Measurements from ENCODE around the gene GYS1.
"Not testable (repeated sequence)": the region's sequence is repeated elsewhere in the genome, so short reads cannot be mapped to it uniquely, and the experiment has no call there.

GYS1 gene

DNA sequence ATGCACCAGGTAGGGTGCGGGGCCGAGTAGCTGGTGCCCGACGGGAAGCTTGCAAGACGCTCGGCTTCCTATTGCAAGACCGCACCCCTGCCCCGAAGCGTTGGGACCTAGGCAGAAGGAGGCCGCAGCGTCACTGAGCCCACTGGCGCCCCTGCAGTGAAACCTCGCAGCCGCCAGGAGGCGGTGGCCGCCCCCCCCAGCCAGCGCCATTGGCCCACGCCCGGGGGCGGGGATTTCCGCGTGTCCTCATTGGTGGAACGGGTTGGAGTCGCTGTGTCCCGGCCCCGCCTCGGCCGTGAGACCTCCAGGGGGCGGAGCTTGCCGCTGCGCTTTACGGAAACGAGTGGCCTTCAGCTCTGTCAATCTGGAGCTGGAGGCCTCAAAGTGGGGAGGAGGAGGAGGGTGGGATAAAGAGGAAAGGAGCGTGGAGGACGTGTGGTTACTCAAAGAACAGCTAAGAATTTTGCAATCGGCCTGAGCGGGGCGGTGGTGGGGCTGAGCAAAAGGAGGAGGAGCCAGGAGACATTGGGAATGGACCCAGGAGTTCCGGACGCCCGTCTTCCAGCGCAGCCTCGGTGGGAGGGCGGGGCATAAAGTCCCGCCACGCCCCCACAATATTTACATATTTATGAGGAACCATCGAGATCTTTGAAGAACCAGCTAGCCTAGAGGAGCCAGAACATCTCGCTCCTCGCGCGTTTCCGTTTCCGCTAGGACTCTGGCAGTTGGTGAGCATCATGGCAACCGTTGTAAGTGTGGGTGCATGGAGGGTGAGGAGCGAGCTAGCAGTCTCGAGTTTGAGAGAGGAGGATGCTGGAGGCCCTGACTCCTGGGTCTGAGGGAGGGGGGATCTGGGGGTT is at the start of gene GYS1, which contains the start of gene RUVBL2:
TSS of gene GYS1 (minus strand) at position 135 of the 860 bp plus-strand sequence. CDS start 197 bp downstream, outside the sequence.
TSS of gene RUVBL2 (plus strand) at position 713 of the 860 bp plus-strand sequence. CDS start at position 738, 25 bp downstream.
- peak; percentile 100 for DNase-seq (ENCODE audit: low read depth)

DNA sequence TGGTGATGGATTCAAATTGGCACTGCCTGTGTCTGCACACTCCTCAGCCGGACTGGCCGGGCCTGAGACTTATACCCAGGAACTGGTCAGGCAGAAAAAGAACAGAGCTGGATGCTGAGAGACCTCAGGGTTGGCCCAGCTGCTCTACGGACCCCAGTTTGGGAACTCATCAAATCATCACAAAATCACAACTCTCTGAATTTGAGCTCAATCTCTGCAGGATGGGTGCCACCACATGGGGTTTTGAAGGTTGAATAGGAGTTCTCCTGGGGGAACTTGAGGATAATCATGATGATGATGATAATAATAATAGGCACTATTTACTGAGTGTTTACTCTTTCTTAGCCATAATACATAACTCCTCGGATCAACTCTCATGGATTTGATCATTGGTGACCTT is 49.6 kb upstream of the GYS1 start:
- DNase-seq (ENCODE audit: low read depth), result not testable (repeated sequence)

DNA sequence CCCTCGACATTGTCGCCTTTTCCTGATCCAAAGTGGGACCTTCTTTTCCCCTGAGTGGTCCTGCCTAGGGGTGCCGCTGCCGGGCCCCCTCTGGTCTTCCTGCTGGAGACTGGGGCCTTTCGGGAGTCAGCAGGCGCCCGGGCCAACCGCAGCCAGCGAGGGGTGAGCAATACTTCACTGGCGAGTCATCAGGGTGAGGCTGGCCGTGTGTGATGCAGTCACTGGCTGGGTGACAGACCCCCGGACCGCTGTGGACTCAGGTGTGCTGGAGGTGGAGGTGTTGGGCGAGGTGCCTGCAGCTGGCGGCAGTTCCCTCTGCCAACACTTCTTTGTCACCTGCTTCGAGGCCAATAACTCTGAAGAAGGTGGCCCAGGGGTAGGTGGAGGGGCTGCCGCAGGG is 49.1 kb upstream of the GYS1 start:
- no peak for DNase-seq (ENCODE audit: low read depth)

DNA sequence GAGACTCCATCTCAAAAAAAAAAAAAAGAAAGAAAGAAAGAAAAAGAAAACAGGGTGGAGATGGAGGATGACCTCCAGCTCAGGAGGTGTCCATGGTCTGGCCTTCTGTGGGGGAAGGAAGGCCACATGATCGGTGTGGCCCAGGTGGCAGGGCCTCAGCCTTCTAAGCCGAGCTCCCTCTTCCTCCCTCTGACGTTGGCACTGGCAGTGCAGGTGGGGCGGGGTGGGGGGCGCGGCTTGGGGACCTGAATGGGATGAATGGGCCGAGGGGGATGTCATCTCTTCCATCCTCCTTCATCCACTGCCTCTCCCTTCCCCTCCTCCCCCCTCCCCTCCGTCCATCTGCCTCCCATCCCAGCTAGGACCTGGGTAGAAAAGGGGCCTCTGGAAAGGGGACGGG is 46.6 kb upstream of the GYS1 start:
- DNase-seq (ENCODE audit: low read depth), result not testable (repeated sequence)

DNA sequence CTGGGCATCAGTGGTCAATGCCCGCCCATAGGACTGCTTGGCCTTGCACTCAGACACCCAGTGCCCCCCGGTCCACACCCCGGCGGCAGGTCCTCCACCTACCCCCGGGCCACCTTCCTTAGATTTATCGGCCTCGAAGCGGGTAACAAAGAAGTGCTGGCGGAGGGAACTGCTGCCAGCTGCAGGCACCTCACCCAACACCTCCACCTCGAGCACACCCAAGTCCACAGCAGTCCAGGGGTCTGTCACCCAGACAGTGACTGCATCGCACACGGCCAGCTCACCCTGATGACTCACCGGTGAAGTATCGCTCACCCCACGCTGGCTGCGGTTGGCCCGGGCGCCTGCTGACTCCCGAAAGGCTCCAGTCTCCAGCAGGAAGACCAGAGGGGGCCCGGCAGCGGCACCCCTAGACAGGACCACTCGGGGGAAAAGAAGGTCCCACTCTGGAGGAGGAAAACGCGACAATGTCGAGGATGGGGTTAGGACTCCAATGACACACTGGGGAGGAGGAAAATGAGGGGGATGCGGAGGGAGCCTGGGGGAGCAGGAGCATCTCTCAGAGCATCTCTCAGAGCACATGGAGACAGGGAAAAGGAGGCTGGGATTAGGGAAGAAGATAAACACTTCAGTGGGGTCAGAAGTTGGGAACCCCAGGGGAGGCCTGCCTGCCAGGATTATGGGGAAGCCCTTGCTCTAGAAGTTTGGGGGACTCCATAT is 45.6 kb upstream of the GYS1 start:
- not testable (repeated sequence) for DNase-seq (ENCODE audit: low read depth)

DNA sequence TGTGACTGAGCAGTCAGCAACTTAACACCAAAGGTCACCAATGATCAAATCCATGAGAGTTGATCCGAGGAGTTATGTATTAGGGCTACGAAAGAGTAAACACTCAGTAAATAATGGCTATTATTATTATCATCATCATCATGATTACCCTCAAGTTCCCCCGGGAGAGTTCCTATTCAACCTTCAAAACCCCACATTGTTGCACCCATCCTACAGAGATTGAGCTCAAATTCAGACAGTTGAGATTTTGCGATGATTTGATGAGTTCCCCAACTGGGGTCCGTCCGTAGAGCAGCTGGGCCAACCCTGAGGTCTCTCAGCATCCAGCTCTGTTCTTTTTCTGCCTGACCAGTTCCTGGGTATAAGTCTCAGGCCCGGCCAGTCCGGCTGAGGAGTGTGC is 45.0 kb upstream of the GYS1 start:
- not testable (repeated sequence) for DNase-seq (ENCODE audit: low read depth)

DNA sequence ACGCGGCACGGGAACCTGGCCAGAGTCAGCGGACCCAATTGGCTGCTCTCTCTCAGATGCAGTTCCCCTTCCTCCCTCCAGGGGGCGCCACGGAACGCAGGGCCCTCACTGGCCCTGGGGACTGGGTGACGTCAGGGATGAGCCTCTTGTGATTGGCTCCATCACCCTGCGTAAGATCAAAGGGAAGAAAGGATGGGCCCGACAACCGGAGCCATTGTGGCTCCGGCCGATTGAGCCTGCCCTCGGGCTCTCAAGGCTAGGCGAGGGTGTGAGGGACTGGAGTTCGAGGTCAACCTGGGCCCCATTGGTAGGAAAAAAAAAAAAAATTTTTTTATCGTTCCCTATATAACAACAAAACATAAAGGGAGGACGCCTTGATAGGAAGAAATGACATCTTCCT is 43.7 kb upstream of the GYS1 start, which contains the start of gene CGB1:
TSS of gene CGB1 (minus strand) at position 81 of the 400 bp plus-strand sequence. CDS start 184 bp downstream, outside the sequence.
- not testable (repeated sequence) for DNase-seq (ENCODE audit: low read depth)

DNA sequence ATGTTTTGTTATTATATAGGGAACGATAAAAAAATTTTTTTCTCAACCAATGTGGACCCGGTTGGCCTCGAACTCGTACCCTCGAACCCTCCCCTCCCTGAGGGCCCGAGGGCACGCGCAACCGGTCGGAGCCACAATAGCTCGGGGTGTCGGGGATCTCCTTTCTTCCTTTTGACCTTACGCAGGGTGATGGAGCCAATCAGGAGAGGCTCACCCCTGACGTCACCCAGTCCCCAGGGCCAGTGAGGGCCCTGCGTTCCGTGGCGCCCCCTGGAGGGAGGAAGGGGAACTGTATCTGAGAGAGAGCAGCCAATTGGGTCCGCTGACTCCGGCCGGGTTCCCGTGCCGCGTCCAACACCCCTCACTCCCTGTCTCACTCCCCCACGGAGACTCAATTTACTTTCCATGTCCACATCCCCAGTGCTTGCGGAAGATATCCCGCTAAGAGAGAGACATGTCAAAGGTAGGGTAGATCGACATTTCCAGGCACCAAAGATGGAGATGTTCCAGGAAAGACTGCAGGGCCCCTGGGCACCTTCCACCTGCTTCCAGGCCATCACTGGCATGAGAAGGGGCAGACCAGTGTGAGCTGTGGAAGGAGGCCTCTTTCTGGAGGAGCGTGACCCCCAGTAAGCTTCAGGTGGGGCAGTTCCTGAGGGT is 38.7 kb upstream of the GYS1 start, which contains the start of gene CGB2:
TSS of gene CGB2 (plus strand) at position 249 of the 660 bp plus-strand sequence. CDS start at position 455, 206 bp downstream.
- DNase-seq (ENCODE audit: low read depth), result not testable (repeated sequence)

DNA sequence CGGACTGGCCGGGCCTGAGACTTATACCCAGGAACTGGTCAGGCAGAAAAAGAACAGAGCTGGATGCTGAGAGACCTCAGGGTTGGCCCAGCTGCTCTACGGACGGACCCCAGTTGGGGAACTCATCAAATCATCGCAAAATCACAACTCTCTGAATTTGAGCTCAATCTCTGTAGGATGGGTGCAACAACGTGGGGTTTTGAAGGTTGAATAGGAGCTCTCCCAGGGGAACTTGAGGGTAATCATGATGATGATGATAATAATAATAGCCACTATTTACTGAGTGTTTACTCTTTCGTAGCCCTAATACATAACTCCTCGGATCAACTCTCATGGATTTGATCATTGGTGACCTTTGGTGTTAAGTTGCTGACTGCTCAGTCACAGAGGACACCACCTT is 37.2 kb upstream of the GYS1 start:
- not testable (repeated sequence) for DNase-seq (ENCODE audit: low read depth)

DNA sequence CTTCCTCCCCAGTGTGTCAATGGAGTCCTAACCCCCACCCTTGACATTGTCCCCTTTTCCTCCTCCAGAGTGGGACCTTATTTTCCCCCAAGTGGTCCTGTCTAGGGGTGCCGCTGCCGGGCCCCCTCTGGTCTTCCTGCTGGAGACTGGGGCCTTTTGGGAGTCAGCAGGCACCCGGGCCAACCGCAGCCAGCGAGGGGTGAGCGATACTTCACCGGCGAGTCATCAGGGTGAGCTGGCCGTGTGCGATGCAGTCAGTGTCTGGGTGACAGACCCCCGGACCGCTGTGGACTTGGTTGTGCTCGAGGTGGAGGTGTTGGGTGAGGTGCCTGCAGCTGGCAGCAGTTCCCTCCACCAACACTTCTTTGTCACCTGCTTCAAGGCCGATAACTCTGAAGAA is 36.6 kb upstream of the GYS1 start:
- DNase-seq (ENCODE audit: low read depth), result not testable (repeated sequence)

DNA sequence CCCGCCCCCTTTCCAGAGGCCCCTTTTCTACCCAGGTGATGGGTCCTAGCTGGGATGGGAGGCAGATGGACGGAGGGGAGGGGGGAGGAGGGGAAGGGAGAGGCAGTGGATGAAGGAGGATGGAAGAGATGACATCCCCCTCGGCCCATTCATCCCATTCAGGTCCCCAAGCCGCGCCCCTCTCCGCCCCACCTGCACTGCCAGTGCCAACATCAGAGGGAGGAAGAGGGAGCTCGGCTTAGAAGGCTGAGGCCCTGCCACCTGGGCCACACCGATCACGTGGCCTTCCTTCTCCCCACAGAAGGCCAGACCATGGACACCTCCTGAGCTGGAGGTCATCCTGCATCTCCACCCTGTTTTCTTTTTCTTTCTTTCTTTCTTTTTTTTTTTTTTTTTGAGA is 35.6 kb upstream of the GYS1 start:
- not testable (repeated sequence) for DNase-seq (ENCODE audit: low read depth)

DNA sequence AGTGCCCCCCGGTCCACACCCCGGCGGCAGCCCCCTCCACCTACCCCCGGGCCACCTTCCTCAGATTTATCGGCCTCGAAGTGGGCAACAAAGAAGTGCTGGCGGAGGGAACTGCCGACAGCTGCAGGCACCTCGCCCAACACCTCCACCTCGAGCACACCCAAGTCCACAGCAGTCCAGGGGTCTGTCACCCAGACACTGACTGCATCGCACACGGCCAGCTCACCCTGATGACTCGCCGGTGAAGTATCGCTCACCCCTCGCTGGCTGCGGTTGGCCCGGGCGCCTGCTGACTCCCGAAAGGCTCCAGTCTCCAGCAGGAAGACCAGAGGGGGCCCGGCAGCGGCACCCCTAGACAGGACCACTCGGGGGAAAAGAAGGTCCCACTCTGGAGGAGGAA is 32.5 kb upstream of the GYS1 start:
- not testable (repeated sequence) for DNase-seq (ENCODE audit: low read depth)

DNA sequence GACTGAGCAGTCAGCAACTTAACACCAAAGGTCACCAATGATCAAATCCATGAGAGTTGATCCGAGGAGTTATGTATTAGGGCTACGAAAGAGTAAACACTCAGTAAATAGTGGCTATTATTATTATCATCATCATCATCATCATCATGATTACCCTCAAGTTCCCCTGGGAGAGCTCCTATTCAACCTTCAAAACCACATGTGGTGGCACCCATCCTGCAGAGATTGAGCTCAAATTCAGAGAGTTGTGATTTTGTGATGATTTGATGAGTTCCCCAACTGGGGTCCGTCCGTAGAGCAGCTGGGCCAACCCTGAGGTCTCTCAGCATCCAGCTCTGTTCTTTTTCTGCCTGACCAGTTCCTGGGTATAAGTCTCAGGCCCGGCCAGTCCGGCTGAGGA is 32.0 kb upstream of the GYS1 start:
- DNase-seq (ENCODE audit: low read depth), result not testable (repeated sequence)

DNA sequence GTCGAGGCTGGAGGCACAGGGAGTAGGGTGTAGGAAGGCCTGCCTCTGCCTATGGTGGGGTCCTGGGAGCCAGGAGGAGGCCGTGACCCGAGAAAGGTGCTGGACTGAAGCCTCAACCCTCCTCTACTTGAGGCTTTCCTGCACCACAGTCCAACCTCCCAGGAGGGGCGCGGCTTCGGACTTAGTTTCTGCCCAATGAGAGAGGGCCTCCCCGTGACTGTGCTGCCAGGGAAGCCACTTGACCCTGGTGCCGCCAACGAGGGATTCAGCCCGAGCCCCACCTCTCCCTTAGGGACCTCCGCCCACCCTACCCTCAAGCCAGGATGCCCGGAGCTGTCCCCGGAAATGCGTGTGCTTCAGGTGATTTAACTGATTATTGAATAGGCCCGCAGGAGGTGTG is 31.1 kb upstream of the GYS1 start, which contains the start of gene CGB3:
TSS of gene CGB3 (minus strand) at position 101 of the 400 bp plus-strand sequence. CDS start 362 bp downstream, outside the sequence.
- not testable (repeated sequence) for DNase-seq (ENCODE audit: low read depth)

DNA sequence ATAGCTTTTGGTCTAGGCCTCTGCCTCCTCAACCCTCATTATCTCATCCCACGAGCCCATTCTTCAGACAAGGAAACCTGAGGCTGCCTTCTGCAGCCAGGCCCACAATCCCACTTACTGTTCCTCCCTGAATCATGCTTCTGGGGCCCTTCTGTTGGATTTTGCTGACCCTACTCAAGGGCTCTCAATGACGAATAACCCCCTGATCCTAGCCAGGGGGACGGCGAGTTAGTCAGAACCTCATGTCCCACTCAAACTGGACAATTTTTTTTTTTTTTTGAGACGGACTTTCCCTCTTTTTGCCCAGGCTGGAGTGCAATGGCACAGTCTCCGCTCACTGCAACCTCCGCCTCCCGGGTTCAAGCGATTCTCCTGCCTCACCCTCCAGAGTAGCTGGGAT is 29.0 kb upstream of the GYS1 start:
- DNase-seq (ENCODE audit: low read depth), result no peak

DNA sequence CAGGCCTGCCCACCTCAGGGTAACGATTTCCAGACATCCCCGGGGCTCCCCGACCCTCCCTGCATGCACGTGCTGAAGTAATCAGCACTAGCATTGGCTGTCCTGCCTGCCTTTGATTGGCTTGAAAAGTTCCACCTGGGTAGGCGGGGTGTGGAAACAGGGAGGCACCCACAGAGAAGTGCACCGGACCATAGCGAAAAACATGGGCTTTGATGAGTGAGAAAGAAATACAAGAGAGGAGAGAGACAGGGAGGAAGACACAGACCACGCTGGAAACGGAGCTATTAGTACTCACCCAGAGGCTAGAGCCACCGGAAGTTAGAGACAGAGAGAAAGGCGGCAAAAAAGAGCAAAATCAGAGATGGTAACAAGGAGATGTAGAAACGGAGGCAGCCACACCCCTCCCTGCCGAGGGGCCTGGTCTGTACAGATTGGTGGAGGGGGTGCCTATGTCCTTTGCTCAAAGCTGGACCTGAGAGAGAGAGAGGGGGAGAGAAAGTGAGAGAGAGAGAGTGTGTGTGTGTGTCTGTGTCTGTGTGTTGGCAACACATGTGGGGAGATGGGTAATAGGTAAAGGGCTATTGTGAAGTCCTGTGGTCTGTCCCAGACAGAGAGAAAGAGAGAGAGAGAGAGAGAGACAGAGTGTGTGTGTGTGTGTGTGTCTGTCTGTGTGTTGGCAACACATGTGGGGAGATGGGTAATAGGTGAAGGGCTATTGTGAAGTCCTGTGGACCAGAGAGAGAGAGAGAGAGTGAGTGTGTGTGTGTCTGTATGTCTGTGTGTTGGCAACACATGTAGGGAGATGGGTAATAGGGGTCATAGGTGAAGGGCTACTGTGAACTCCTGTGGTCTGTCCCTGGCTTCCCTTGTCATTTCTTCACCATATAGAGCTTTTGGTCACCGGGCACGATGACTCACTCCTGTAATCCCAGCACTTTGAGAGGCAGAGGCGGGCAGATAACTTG is 28.1 kb upstream of the GYS1 start:
- DNase-seq (ENCODE audit: low read depth), result peak; percentile 54

DNA sequence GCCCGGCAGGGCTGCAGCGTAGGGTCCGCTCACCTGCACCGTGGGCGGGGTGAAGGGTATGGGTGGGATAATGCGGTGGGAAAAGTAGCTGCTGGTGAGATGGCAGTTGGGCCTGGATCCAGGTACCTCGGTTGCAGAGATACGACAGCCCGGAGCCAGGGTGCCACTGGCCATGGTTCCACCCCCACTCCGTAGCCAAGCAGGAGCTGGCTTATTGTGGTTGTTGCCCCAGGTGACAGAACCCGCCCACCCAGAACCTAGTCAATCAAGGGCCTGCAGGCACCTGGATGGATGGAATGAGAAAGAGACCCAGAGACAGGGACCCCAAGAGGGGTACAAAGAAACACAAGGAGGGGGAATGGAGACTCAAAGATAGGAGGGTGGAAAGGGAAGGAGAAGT is 27.2 kb upstream of the GYS1 start:
- no peak for DNase-seq (ENCODE audit: low read depth)

DNA sequence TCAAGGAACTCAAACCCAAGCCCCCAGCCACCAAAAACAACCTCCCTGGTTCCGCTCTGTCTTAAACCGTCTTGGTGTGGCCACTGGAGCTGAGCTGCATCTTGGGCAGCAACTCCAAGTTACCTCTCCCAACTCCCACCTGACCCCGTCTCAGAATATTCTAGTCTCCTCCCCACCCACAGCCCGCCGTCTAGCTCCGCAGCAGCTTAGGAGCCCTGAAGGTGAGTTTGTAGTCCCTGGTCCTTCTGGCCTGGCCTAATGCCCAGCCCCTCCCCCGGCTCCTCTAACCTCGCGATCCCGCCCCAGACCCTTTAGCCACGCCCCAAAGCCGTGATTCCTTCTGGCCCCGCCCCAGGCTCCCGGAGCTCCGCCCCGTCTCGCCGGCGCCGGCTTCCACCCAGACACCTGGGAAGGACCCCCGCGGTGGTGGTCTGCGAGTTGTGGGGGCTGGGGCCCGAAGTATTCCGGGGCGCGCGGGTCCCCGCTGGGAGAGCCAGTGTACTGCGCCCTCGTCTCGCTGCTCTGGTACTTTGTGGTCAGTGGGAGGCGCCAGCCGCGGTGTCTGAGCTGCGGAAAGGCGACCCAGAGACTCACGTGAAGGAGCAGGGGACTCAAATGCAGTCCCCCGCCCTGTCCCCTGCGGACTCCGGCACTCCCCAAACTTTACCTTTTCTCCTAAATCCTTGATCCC is 26.3 kb upstream of the GYS1 start:
- no peak for DNase-seq (ENCODE audit: low read depth)

DNA sequence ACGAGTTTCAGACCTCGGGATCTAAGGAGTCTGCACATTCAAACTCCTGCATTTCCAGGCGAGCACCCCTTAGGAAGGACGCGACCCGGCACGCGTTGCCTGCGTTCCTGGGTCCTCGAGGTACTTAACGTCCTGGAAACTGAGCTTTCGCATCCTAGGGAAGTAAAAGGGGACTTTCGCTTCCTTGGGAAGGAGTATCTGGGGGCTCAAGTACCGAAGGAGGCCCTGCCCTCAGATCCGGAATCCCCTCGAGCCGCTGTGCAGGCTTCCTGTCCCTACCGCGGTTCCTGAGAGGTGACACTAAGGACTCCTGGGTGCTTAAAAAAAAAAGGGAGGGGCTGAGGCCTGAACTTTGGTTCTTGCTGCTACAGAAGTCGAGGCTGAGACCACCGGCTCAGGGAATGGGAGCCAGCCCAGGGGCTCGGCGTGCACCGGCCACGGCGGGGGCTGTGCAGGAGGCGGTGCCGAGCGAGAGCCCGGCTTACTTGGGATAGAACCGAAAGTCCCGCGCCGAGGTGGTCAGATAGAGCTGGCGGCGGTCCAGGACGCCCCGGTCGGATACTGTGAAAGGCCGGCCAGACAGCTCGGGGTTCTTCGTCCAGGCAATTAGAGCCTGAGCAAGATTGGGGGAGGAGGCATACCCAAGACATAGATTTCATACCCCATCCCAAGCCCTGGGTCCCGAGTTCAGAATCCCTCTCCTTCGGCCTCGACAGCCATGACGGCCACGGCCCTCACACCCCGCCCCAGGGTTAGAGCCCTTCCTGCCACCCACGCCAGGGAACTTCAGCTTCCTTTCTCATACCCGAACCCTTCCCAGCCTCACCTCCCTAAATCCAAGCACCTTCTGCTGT is 25.5 kb upstream of the GYS1 start:
- not testable (repeated sequence) for DNase-seq (ENCODE audit: low read depth)

Measured in fibroblast of gingiva (primary cell).